Stimulated activated CD4-positive, alpha-beta T cell treated with anti-CD3 and anti-CD28 coated beads, Interleukin-4, amount 100 ng/mL, for 1 hour (primary cell): ENCODE measurements around the gene SHISA5.

Source experiments
- DNase-seq: peaks from one replicate; pipeline ENCODE4 v3.0.0-alpha.2; 2020

SHISA5 gene

DNA sequence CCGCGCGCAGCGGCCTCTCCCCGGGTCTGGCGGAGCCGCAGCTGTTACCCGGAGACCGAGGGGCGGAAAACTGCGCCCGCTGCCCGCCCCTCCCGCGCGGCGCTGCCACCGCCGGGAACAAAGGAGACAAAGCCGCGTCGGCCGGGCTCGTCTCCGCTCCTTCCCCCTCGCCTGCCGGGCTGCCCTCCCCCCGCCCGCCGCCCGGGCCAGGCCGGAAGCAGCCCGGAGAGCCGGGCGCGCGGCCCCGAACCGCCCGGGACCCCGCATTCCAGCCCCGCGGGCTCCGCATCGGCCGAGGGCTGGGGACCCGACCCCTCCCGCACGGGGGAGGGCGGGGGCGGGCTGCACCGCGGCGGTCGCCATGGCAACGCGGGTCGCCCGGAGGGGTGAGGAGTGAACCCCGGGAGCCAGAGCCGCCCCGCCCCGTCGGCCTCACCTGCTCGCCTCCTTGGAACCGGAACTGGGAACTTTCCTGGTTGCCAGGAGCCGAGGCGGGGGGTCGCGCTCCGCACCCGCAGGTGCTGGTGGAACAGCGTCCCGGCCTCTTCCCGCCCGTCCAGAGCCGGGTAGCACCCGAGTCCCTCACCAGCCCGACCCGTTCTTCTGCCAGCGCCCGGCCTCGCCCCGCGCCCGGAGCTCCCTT lies 74.5 kb downstream of the SHISA5 start:
- peak; percentile 64 for DNase-seq

GRCh38 chr3:48428572-48429316 lies 75.2 kb downstream of the SHISA5 start:
- DNase-seq = no peak

GRCh38 chr3:48428088-48428571 lies 75.8 kb downstream of the SHISA5 start:
- no peak for DNase-seq

GRCh38 chr3:48427630-48427962 lies 76.4 kb downstream of the SHISA5 start:
- no peak for DNase-seq

DNA sequence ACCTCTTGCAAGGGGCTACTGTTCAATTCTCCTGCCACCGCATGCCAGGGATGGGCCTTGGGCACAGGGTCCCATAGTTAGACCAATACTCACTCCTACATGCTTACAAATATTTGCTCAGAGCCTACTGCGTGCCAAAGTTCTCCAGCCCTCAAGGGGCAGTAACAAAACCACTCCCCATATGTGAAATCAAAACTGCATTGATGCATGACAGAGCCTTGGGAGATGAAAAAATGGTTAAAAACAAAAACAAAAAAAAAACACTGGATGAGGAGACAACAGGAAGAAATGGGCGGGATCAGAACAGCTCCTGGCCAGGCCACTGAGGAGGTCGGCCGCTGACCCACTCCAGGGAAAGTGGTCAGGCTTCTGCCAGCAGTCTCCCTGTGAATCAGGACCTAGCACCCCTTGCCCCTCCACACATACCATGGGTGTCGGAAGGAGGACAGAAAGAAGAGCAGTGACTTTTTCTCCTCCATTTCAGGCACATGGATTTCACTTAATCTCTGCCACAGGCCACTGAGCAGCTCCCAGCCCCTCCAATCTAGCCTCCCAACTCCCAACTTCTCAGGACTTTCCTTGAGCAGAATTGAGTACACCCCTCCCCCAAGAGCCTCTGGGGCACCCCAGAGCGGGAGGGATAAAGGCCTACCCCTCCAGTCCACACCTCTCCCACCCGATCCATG lies 76.9 kb downstream of the SHISA5 start:
- no peak for DNase-seq

- DNase-seq = no peak
These were observed 77.5 kb downstream of the SHISA5 start for GRCh38 chr3:48426401-48426909.

GRCh38 chr3:48425281-48425812 lies 78.6 kb downstream of the SHISA5 start:
- no peak for DNase-seq

DNA sequence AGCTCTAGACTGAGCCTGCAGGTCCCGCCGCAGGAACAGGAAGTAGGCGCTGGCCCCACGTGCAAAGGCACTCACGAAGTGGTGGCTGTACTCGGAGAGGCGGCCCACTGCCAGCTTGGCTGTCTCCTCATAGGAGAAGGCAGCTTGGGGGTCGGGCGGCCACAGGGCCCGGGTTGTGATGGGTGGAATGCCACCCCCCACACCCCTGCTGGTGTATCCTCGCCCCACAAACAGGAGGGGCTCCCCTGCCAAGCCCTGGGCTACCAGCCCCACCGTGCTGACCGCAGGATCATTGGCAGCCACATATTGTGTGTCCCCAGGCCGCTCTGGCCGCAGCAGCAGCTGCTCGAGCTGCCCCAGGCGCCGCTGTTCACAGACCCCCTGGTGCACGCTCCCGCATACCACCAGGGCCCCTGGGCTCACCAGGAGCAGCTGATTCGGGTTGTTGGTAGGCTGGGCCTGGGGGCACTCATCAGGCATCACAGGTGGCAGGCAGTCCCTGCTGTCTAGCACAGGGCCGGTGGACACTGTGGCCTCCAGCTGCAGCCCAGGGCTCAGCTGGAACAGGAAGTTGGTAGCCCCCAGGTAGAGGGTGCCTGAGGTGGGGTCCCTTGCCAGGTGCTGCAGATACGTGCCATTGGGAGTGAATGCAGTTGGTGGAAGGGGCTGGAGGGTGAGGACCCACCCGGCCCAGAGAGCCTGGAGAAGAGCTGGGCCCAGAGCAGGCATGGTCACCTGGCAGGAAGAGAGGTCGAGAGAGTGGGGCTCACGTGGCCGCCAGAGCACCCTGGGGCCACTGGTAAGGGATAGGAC lies 79.9 kb downstream of the SHISA5 start:
- DNase-seq = no peak

DNA sequence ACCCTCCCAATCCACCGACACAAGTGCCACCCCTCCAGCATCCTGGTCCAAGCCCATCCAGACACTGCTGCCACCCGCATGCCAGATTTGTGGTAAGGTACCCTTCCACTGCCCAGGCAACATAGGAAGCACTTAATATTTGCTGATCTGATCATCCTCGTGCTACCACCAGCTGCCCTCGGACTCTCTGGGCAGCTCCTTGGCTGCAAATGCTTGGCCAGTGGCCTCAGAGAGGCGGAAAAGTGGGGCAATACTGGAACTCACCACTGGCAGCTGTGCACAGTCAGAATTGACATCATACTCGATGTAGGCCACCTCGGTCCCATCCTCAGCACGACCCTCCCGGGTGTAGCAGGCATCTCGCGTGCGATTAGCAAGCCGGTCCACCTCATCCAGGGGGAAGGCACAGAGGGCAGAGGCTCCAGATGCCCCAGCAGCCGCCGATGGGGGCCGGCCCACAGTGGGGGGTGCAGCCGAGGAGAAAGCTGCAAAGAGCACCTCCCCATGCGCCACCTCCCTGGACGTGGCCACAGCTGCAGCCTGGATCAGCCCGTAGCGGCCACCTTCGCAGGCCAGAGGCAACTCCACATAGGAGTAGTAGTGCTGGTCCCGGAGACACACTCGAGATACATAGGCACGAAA lies 80.6 kb downstream of the SHISA5 start:
- no peak for DNase-seq

DNA sequence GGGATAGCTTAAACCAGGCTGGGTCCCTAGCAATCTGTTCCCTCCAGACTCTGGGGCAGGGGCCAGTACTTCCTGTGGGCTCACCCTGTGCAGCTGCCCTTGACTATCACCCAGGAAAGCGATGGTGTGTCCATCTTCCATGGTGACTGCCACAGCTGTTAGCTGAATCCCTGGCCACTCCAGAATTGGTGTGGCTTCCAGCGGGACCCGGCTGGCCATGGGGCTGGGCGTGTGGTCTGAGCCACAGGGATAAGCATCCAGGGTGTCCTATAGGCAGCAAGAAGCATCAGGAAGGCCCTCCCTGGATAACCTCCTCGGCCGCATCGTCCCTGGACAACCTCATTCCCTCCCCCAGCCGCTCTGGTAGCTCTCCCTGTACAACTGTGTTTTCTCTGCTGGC lies 81.3 kb downstream of the SHISA5 start:
- no peak for DNase-seq

DNA sequence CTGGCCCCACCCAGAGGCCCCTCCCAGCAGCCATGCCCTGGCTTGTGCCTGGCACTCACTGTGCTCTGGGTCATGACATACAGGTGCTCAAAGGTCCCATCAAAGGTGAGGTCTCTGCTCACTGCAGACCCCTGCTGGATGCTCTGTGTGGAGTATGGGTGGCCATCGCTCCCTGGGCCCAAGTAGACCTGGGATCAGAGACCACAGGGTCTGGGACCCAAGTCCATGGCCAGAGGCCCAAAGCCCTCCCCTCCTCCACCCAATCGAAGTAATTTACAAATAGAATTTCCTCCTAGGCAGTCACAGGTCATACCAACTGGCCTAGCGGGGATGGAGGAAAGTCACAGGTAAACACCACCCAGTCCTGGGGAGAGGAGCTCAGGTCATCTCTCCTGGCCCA lies 81.7 kb downstream of the SHISA5 start:
- no peak for DNase-seq

DNA sequence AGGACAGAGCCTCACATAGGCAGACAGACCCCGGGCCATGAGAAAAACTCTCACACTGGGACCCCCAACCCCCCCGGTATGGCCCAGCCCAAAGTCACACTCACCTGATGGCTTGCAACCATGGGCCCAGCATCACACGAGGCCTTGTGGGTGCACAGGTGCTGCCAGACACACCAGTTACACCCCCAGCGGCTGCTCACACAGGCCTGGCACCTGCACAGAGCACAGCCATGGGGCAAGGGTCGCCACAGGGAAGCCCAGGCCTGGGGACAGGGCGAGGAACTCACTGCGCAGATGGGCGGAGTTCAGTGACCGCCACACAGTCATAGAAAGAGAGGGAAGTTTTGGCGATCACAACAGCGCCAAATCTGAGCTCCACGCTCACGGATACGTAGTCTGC lies 83.4 kb downstream of the SHISA5 start:
- DNase-seq = no peak

GRCh38 chr3:48419597-48419996 lies 84.4 kb downstream of the SHISA5 start:
- DNase-seq = no peak

DNA sequence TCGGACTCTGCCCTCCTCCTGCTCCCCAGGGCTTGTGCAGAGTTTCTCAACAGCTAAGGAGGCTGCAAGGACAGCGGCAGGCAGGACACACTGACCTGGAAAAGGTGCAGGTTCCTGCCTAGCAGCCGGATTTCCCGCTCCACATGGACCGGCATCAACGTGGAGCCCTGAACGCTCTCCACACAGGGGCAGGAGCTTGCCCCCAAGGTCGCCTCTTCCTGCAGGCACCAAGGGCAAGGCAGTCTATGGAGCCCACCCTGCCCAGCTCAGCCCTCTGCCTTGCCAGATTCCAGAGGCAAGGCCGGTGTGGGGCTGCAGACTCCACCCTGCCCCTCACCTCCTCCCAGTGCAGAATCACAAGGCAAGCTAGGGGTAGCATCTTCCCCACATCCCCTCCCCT lies 84.8 kb downstream of the SHISA5 start:
- no peak for DNase-seq

- no peak for DNase-seq
These were observed 85.3 kb downstream of the SHISA5 start for GRCh38 chr3:48418651-48419050.

DNA sequence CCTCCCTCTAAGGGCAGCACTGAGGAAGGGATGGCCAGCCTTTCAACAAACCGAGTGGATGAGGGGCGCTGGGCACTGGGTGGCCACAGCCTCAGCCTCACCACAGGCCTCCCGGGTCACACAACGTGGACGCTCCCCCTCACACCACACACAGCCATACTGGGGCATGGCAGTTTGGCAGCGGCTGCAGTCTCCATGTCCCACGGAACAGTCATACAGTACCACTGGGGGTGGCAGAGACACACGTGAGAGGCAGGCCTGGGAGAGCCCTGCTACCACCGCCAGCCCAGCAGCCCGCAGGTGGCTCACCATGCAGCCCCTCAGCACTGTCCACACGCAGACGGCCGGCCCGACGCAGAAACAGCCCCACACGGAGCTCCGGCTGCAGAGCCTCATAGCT lies 85.8 kb downstream of the SHISA5 start:
- DNase-seq = no peak
